ENCODE results near the gene ITGB5.

Gene ITGB5

GRCh38 chr3:124920718-124921117 is 33.6 kb upstream of the ITGB5 start:
- H3K36me3 ChIP-seq (ENCODE audit: insufficient read depth, low read length), result no peaks in the 10 kb centered on the region
- H3K4me3 ChIP-seq (ENCODE audit: low read depth, low read length, poor library complexity, severe bottlenecking), result no peak overlapping the region
- no peak for TF ChIP-seq CTCF (IDR thresholded peaks at IDR 0.05; ENCODE audit: low read length)
- no peak for TF ChIP-seq EZH2 (IDR thresholded peaks at IDR 0.05; ENCODE audit: borderline replicate concordance, low read length)
- H4K20me1 ChIP-seq (ENCODE audit: insufficient read depth, low read length), result no peaks in the 10 kb centered on the region
- no peaks in the 10 kb centered on the region for H3K9me2 ChIP-seq (ENCODE audit: low read depth, low read length)
- no peak overlapping the region for H3K27ac ChIP-seq (ENCODE audit: low read depth, low read length, poor library complexity, severe bottlenecking)
- no peaks in the 10 kb centered on the region; the same call in 1 of the 2 replicates for H3K27me3 ChIP-seq (ENCODE audit: insufficient read depth, low read length)
- H3K79me2 ChIP-seq (ENCODE audit: insufficient read depth, low read length), result no peaks in the 10 kb centered on the region
- H3K9ac ChIP-seq (ENCODE audit: low read length), result no peak overlapping the region
- H2AFZ ChIP-seq (ENCODE audit: low read length), result no peak overlapping the region
- H3K4me1 ChIP-seq (ENCODE audit: insufficient read depth, low read length, severe bottlenecking), result no peaks in the 10 kb centered on the region
- no peaks in the 10 kb centered on the region for H3F3A ChIP-seq (ENCODE audit: insufficient read depth, low read length)
- no peak overlapping the region for H3K4me2 ChIP-seq (ENCODE audit: low read length)
- no peaks in the 10 kb centered on the region for H3K9me3 ChIP-seq (ENCODE audit: low read length)

GRCh38 chr3:124919756-124920155 is 32.6 kb upstream of the ITGB5 start:
- Histone ChIP-seq H3K4me1 (ENCODE audit: insufficient read depth, low read length, severe bottlenecking) (no peaks in the 10 kb centered on the region), H2AFZ (ENCODE audit: low read length) (no peak overlapping the region), H3F3A (ENCODE audit: insufficient read depth, low read length) (no peaks in the 10 kb centered on the region), H3K27ac (ENCODE audit: low read depth, low read length, poor library complexity, severe bottlenecking) (no peak overlapping the region), H3K9me2 (ENCODE audit: low read depth, low read length) (no peaks in the 10 kb centered on the region), H3K9ac (ENCODE audit: low read length) (no peak overlapping the region), H3K27me3 (ENCODE audit: insufficient read depth, low read length) (no peaks in the 10 kb centered on the region; the same call in 1 of the 2 replicates), H3K36me3 (ENCODE audit: insufficient read depth, low read length) (no peaks in the 10 kb centered on the region), H3K79me2 (ENCODE audit: insufficient read depth, low read length) (no peaks in the 10 kb centered on the region), H3K4me2 (ENCODE audit: low read length) (no peak overlapping the region), H3K9me3 (ENCODE audit: low read length) (no peaks in the 10 kb centered on the region), H4K20me1 (ENCODE audit: insufficient read depth, low read length) (no peaks in the 10 kb centered on the region), H3K4me3 (ENCODE audit: low read depth, low read length, poor library complexity, severe bottlenecking) (no peak overlapping the region)
- no peak for TF ChIP-seq EZH2 (IDR thresholded peaks at IDR 0.05; ENCODE audit: borderline replicate concordance, low read length)
- no peak for TF ChIP-seq CTCF (IDR thresholded peaks at IDR 0.05; ENCODE audit: low read length)

DNA sequence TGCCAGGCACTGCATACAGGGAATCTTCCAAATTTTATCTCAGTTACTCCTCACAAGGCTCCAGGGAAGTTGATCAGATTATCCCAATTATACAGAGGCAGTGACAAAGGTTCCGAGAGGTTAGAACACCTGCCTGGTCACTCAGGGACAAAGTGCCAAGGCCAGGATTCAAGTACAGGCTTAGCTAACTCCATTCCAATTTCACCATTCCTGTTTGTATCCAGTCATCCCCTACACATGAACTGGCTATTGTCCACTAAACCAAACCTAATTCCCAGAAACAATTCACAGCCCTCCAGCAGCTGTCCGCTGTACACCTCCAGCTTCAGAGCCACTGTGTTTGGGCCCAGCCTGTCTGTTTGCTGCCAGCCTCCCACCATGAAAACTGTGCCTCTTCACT is 31.4 kb upstream of the ITGB5 start:
- H3K9ac ChIP-seq (ENCODE audit: low read length), result no peak overlapping the region

More for the DNA sequence above, 31.4 kb upstream of the ITGB5 start:
- no peaks in the 10 kb centered on the region; the same call in 1 of the 2 replicates for H3K27me3 ChIP-seq (ENCODE audit: insufficient read depth, low read length)
- H3K79me2 ChIP-seq (ENCODE audit: insufficient read depth, low read length), result no peaks in the 10 kb centered on the region
- no peak overlapping the region for H3K27ac ChIP-seq (ENCODE audit: low read depth, low read length, poor library complexity, severe bottlenecking)
- no peaks in the 10 kb centered on the region for H3K9me3 ChIP-seq (ENCODE audit: low read length)
- H3K9me2 ChIP-seq (ENCODE audit: low read depth, low read length), result no peaks in the 10 kb centered on the region
- no peaks in the 10 kb centered on the region for H3K36me3 ChIP-seq (ENCODE audit: insufficient read depth, low read length)
- TF ChIP-seq EZH2 (IDR thresholded peaks at IDR 0.05; ENCODE audit: borderline replicate concordance, low read length) (no peak), CTCF (IDR thresholded peaks at IDR 0.05; ENCODE audit: low read length) (no peak)
- no peaks in the 10 kb centered on the region for H3F3A ChIP-seq (ENCODE audit: insufficient read depth, low read length)
- no peak overlapping the region for H3K4me2 ChIP-seq (ENCODE audit: low read length)
- H4K20me1 ChIP-seq (ENCODE audit: insufficient read depth, low read length), result no peaks in the 10 kb centered on the region
- no peak overlapping the region for H3K4me3 ChIP-seq (ENCODE audit: low read depth, low read length, poor library complexity, severe bottlenecking)
- no peak overlapping the region for H2AFZ ChIP-seq (ENCODE audit: low read length)
- no peaks in the 10 kb centered on the region for H3K4me1 ChIP-seq (ENCODE audit: insufficient read depth, low read length, severe bottlenecking)

Measured in OCI-LY1 (cell line).